ENCODE results near the gene CDYL2. TPM values are rescaled to one million over a fixed set of nuclear protein-coding genes. Genes with fewer than 3 reads are reported as not detected.

CDYL2 gene
- total and polyA plus RNA-seq, 2 donors (not counting 3 experiments of a cell fraction or from before 2014, with no cell fraction given) = 7.1 to 71.3 TPM

GRCh38 chr16:80848862-80849261, 44.5 kb upstream of the CDYL2 start:
- H3K9me3 ChIP-seq (replicated peaks; ENCODE audit: control insufficient read depth, insufficient read depth, low read length) = no peaks in the 10 kb centered on the region
- H3K4me1 ChIP-seq (ENCODE audit: control insufficient read depth, extremely low read depth, insufficient read depth, low read length) = no peaks in the 10 kb centered on the region
- ChIA-PET POLR2A (no interaction called here), CTCF (interaction anchor here (1.0 kb wide), 1 partner anchor 322 kb away, joined by 10 read pairs; no protein-coding TSS in a partner anchor)
- H3K27ac ChIP-seq (ENCODE audit: insufficient read depth, low read depth, low read length) = no peak overlapping the region
- FAIRE-seq (no peak), DNase-seq (ENCODE audit: low read depth, low spot score) (no peak)
- peaks cover 8 to 14% of the 10 kb centered on the region in 2 experiments for H3K27me3 ChIP-seq (ENCODE audit: control insufficient read depth in 2 of 2, insufficient read depth in 2 of 2, low read length in 2 of 2)
- no peaks in the 10 kb centered on the region for H3K9me1 ChIP-seq (replicated peaks; ENCODE audit: control insufficient read depth, extremely low read depth, insufficient read depth, low read length)
- no peak overlapping the region for H3K4me3 ChIP-seq (replicated peaks in 1 of 3; ENCODE audit: insufficient read depth in 1 of 3, low read depth in 1 of 3, low read length in 3 of 3)
- no peak overlapping the region for H2AFZ ChIP-seq (ENCODE audit: low read depth, low read length)
- no peaks in the 10 kb centered on the region for H4K20me1 ChIP-seq (replicated peaks; ENCODE audit: control insufficient read depth, extremely low read depth, insufficient read depth, low read length)
- H3K4me2 ChIP-seq (ENCODE audit: insufficient read depth, low read length) = no peak overlapping the region
- H3K9ac ChIP-seq (replicated peaks; ENCODE audit: extremely low read depth, insufficient read depth, low read length) = no peak overlapping the region
- TF ChIP-seq FOS (IDR thresholded peaks at IDR 0.05; ENCODE audit: borderline replicate concordance, insufficient read depth, low read length) (no peak), GATA2 (IDR thresholded peaks at IDR 0.05; ENCODE audit: insufficient read depth, insufficient read length, low read depth, low read length) (no peak), EZH2 (IDR thresholded peaks at IDR 0.05; ENCODE audit: borderline replicate concordance, low read depth, low read length, severe bottlenecking) (no peak), JUN (IDR thresholded peaks at IDR 0.05; ENCODE audit: borderline replicate concordance, insufficient read depth, insufficient read length, low read depth) (no peak), MAX (IDR thresholded peaks at IDR 0.05; ENCODE audit: insufficient read depth, insufficient read length) (no peak), MYC (IDR thresholded peaks at IDR 0.05; ENCODE audit: low read depth, low read length) (no peak), POLR2A (IDR thresholded peaks at IDR 0.05; ENCODE audit: low read depth, low read length) (no peak), POLR2AphosphoS5 (IDR thresholded peaks at IDR 0.05; ENCODE audit: insufficient read depth, low read depth, low read length) (no peak)
- TF ChIP-seq, protein P1, sequence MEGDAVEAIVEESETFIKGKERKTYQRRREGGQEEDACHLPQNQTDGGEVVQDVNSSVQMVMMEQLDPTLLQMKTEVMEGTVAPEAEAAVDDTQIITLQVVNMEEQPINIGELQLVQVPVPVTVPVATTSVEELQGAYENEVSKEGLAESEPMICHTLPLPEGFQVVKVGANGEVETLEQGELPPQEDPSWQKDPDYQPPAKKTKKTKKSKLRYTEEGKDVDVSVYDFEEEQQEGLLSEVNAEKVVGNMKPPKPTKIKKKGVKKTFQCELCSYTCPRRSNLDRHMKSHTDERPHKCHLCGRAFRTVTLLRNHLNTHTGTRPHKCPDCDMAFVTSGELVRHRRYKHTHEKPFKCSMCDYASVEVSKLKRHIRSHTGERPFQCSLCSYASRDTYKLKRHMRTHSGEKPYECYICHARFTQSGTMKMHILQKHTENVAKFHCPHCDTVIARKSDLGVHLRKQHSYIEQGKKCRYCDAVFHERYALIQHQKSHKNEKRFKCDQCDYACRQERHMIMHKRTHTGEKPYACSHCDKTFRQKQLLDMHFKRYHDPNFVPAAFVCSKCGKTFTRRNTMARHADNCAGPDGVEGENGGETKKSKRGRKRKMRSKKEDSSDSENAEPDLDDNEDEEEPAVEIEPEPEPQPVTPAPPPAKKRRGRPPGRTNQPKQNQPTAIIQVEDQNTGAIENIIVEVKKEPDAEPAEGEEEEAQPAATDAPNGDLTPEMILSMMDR (IDR thresholded peaks at IDR 0.05; ENCODE audit: extremely low read depth in 1 of 2, insufficient read depth in 1 of 2, low read depth in 1 of 2, low read length in 2 of 2) = no peak
- no TSS peak for BruUV-seq (replicated peaks)
- dilution Hi-C loops (cut with MboI; ENCODE audit: extremely low pct_ligation_motif_present, low sequenced_read_pairs) (no loop called here), intact Hi-C loops (cut with micrococcal nuclease) (no loop called here)
- no peaks in the 10 kb centered on the region for H3K36me3 ChIP-seq (ENCODE audit: control insufficient read depth in 2 of 2, extremely low read depth in 1 of 2, insufficient read depth in 2 of 2, low read length in 2 of 2)
- no peaks in the 10 kb centered on the region for H3K79me2 ChIP-seq (ENCODE audit: control insufficient read depth, insufficient read depth, low read length)
